ENCODE measurements around the gene HDAC8.
"Not testable (repeated sequence)": the region's sequence is repeated elsewhere in the genome, so short reads cannot be mapped to it uniquely, and the experiment has no call there.

HDAC8 gene

DNA sequence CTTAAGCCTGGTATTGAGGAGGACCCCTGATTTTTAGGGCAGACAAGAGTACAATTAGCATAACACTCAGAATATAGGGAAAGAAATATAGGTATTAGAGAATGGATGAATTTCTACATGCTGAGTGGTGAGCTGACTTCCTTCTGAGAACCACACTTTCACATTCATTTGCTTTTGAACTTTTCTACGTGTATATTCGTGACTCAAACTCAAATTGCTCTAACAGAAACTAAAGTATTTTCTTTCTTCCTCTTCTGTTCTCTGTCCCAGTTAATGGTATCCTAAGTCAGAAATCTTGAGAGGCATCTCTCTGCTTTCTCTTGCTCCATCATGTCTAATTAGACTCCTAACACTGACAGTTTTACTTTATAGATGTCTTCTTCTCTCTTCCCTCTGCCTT lies 163.8 kb downstream of the HDAC8 start:
- no peaks in the 10 kb centered on the region for H3K4me1 Mint-ChIP-seq
- DNase-seq (ENCODE audit: low spot score in 2 of 2) (no peak), ATAC-seq (replicated peaks; ENCODE audit: extremely low read depth, poor library complexity, severe bottlenecking) (no peak)
- H3K4me3 Mint-ChIP-seq, result no peak overlapping the region
- H3K9me3 Mint-ChIP-seq, result no peaks in the 10 kb centered on the region
- peaks cover 2% of the 10 kb centered on the region for H3K36me3 Mint-ChIP-seq (ENCODE audit: insufficient read depth)
- H3K27ac Mint-ChIP-seq (ENCODE audit: low read depth), result no peak overlapping the region
- H3K27me3 Mint-ChIP-seq, result no peaks in the 10 kb centered on the region

DNA sequence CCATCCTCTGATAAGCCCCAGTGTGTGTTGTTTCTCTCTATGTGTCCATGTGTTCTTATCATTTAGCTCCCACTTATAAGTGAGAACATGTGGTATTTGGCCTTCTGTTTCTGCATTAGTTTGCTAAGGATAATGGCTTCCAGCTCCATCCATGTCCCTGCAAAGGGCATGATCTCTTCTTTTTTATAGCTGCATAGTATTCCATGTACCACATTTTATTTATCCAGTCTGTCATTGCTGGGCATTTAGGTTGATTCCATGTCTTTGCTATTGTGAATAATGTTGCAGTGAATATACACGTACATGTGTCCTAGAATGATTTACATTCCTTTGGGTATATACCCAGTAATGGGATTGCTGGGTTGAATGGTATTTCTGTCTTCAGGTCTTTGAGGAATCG lies 167.5 kb downstream of the HDAC8 start:
- not testable (repeated sequence) for H3K4me1 Mint-ChIP-seq; ATAC-seq (replicated peaks; ENCODE audit: extremely low read depth, poor library complexity, severe bottlenecking); H3K4me3 Mint-ChIP-seq; H3K36me3 Mint-ChIP-seq (ENCODE audit: insufficient read depth); H3K27me3 Mint-ChIP-seq; H3K27ac Mint-ChIP-seq (ENCODE audit: low read depth); H3K9me3 Mint-ChIP-seq; DNase-seq (ENCODE audit: low spot score in 2 of 2)

DNA sequence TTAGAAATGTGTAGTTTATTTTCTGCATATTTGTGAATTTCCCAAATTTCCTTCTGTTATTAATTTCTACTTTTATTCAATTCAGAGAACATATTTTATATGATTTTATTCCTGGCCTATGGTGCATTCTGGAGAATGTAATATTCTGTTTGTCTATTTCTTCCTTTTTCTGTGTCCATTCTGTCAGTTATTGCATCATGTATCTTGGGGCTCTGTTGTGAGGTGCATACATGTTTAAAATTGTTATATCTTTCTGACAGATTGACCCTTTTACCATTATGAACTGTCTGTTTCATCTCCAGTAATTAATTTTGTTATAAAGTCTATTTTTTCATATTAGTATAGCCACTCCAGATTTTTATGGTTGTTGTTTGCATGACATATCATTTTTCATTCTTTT lies 170.0 kb downstream of the HDAC8 start:
- peaks cover 5% of the 10 kb centered on the region for H3K36me3 Mint-ChIP-seq (ENCODE audit: insufficient read depth)
- ATAC-seq (replicated peaks; ENCODE audit: extremely low read depth, poor library complexity, severe bottlenecking) (no peak), DNase-seq (ENCODE audit: low spot score in 2 of 2) (no peak)
- no peak overlapping the region for H3K4me3 Mint-ChIP-seq
- no peaks in the 10 kb centered on the region for H3K4me1 Mint-ChIP-seq
- H3K9me3 Mint-ChIP-seq, result no peaks in the 10 kb centered on the region
- no peaks in the 10 kb centered on the region for H3K27me3 Mint-ChIP-seq
- H3K27ac Mint-ChIP-seq (ENCODE audit: low read depth), result no peak overlapping the region

DNA sequence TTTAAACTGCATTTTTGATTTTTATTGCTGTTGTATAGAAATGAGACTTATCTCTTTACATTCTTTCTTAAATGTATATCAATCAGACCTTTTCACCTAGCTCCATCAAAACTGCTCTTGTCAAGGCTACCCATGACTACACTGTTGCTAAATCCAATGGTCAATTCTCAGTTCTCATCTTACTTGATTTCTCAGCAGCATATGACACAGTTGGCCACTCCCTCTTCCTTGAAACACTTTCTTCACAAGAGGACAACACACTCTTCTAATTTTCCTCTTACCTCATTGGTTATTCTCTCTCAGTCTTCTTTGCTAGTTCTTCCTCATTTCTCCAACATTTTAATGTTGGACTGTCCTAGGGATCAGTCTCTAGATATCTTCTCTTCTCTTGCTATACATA lies 172.8 kb downstream of the HDAC8 start:
- no peaks in the 10 kb centered on the region for H3K27me3 Mint-ChIP-seq
- no peaks in the 10 kb centered on the region for H3K4me1 Mint-ChIP-seq
- no peaks in the 10 kb centered on the region for H3K9me3 Mint-ChIP-seq
- peaks cover 3% of the 10 kb centered on the region for H3K36me3 Mint-ChIP-seq (ENCODE audit: insufficient read depth)
- ATAC-seq (replicated peaks; ENCODE audit: extremely low read depth, poor library complexity, severe bottlenecking) (no peak), DNase-seq (ENCODE audit: low spot score in 2 of 2) (no peak)
- H3K4me3 Mint-ChIP-seq, result no peak overlapping the region
- H3K27ac Mint-ChIP-seq (ENCODE audit: low read depth), result no peak overlapping the region

DNA sequence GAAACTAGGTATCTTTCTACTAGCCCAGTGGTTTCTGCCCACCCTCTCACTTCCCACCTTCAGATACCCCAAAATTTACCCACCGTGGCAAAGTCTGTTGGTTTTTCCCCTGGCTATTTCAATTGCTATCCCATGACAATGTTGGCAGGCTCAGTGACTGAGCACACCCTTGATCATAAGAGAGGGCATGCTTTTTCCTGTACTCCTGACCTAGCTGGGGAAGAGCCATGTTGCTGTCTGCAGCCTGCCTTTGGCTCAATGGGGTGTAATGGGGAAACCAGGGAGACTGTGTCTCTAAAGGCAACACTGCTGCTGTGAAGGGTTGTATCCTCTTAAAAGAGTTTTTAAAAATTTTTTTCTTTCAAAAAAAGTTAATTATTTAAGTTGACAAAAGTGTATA lies 176.5 kb downstream of the HDAC8 start:
- Mint-ChIP-seq H3K4me1 (no peaks in the 10 kb centered on the region), H3K9me3 (no peaks in the 10 kb centered on the region), H3K27me3 (no peaks in the 10 kb centered on the region), H3K27ac (ENCODE audit: low read depth) (no peak overlapping the region), H3K36me3 (ENCODE audit: insufficient read depth) (peaks cover 3% of the 10 kb centered on the region), H3K4me3 (no peak overlapping the region)
- ATAC-seq (replicated peaks; ENCODE audit: extremely low read depth, poor library complexity, severe bottlenecking), result no peak
- no peak for DNase-seq (ENCODE audit: low spot score in 2 of 2)

DNA sequence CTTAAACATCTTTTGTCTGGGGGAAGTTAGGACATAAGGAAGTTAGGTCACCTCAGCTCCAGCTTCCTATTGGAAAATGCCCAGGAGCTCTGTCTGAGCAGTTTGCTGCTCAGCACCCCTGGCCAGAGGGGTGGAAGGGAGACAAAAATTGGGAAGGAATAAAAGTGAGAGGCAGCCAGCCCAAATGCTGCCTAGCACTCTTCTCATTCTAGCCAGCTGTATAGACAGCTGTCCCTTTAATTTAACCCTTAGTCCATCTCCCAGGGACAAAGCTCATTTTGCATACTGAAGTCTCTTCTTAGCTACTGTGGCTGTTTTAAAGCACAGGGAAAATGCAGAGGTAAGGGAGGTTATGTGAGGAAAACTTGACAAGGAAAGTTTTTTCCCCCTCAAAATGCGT lies 177.4 kb downstream of the HDAC8 start:
- Mint-ChIP-seq H3K4me3 (no peak overlapping the region), H3K27ac (ENCODE audit: low read depth) (no peak overlapping the region), H3K9me3 (no peaks in the 10 kb centered on the region), H3K36me3 (ENCODE audit: insufficient read depth) (peaks cover under 1% of the 10 kb centered on the region), H3K4me1 (no peaks in the 10 kb centered on the region), H3K27me3 (no peaks in the 10 kb centered on the region)
- ATAC-seq (replicated peaks; ENCODE audit: extremely low read depth, poor library complexity, severe bottlenecking) (no peak), DNase-seq (ENCODE audit: low spot score in 2 of 2) (no peak)

DNA sequence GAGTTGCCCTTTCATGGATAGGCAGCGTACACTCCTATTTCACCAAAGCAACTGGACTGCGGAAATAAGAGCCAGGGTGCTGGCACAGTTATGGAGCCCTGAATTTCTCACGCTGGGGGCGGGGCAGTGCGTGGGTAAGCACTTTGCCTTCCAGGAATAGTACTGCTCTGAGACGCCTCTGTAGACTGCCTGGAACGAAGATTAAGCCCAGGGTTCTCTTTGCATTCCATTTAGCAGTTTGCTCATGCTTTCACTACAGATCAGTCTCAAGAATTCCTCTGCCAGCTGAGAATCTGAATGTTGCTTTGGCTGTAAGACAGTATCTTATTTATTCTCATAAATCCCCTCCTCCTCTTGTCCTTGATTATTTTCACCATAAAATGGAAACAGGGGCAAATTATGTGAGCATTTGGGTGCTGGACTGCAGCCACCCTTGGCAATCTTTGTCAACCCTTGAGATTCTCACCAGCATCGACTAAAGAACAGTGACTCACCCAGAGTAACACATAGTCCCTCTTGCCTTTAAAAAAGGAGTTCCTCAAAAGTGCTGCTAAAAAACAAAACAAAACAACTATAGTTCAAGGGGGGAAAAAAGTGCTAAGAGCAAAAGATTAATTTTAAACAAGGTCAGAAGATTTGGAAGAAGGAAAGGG lies 178.0 kb downstream of the HDAC8 start:
- DNase-seq (ENCODE audit: low spot score in 2 of 2) (no peak), ATAC-seq (replicated peaks; ENCODE audit: extremely low read depth, poor library complexity, severe bottlenecking) (no peak)
- H3K4me3 Mint-ChIP-seq, result no peak overlapping the region
- H3K27me3 Mint-ChIP-seq, result no peaks in the 10 kb centered on the region
- no peak overlapping the region for H3K27ac Mint-ChIP-seq (ENCODE audit: low read depth)
- H3K9me3 Mint-ChIP-seq, result no peaks in the 10 kb centered on the region
- H3K4me1 Mint-ChIP-seq, result no peaks in the 10 kb centered on the region
- H3K36me3 Mint-ChIP-seq (ENCODE audit: insufficient read depth), result no peaks in the 10 kb centered on the region

DNA sequence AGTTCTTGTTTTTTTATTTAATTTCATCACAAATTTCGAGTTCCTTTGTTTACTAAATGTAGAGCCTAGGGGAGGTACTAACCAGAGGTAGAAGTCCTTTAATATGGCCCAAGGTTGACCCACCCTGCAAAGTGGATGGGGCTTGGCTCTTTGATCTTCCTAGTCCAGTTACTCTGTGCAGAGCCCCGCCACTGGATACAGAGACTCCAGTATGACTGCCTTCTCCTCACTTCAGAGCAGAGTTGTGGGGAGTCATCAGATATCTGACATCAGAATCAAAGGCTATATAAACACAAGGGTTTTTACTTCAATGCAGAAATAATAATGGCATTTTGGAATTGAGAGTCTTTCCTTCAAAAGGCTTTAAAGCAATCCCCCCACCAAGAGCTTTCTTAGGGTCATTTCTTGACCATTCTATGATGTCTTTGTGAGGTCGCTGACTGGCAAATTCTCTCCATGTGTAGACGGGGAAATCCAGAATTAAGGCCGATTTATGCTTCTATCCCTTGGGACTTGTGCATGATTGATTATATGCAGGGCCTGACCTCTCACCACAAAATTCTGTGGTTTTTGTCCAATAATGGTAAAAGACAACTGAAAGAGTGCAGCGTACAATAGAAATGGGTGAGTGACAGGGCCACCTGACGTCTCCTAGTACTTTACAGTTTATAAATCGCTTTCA lies 178.7 kb downstream of the HDAC8 start:
- Mint-ChIP-seq H3K36me3 (ENCODE audit: insufficient read depth) (no peaks in the 10 kb centered on the region), H3K9me3 (no peaks in the 10 kb centered on the region), H3K4me3 (no peak overlapping the region), H3K27me3 (no peaks in the 10 kb centered on the region), H3K4me1 (no peaks in the 10 kb centered on the region), H3K27ac (ENCODE audit: low read depth) (no peak overlapping the region)
- DNase-seq (ENCODE audit: low spot score in 2 of 2), result no peak
- no peak for ATAC-seq (replicated peaks; ENCODE audit: extremely low read depth, poor library complexity, severe bottlenecking)

DNA sequence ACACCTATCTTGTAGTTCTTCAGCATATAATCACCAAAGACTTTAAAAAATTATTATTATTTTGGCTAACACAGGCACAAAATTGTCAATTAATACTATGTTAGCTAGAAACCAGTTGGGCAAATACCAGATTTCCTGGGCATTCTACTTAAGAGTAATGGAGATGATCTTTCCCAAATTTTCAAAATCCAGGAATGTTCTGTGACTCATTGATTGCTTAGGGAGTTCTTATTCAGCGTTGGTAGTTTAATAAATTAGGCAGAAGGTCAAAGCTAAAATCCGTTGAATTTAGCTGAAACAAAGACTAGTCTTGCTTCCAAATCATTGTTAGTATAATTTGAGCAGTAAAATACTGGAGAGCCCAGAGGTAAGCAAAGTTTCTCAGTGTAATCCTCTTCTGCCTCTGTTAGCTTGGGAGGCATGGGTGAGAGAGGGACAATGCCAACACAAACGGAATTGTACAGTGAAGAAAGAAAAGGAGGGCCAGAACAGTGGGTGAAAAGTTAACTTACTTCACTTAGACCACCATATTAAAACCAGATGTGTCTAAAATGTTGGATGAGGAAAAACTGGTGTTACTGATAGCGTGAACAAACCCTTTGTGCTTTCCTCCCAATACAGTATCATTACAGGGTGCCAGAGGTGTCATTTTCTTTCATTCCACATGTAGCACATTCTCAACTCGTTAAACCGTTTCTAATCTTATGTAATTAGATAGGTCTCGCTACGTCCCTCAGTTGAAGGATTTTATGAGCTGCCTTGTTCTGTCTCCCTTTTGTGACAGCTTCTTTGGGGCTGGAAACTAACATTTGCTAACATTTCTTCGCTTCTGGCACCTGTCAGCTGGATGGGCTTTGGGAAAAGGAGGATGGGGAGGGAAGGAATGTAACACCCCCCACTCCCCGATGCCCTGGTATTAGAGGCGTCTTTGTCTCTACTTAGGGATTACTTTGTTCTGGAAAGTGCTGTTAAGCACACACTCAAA lies 179.5 kb downstream of the HDAC8 start:
- no peak overlapping the region for H3K27ac Mint-ChIP-seq (ENCODE audit: low read depth)

DNA sequence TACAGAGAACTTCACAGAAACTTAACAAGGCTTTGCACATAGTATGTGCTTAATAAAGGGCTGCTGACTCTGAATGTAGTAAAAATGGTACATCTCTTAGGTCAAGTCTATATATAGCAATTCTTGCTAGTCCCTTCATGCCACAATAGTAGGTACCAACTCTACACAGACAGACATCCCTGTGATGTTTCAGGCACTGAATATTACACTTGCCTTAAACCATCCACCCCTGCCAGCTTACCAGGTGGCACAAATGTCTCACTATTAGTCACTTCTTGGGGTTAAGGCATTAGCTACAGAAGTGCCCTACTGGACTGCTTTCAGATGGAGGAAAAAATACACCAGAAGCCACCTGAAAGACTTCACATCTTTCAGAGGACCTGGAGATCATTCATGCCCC lies 180.6 kb downstream of the HDAC8 start:
- Mint-ChIP-seq H3K4me3 (no peak overlapping the region), H3K9me3 (no peaks in the 10 kb centered on the region), H3K27me3 (no peaks in the 10 kb centered on the region), H3K27ac (ENCODE audit: low read depth) (no peak overlapping the region), H3K4me1 (no peaks in the 10 kb centered on the region), H3K36me3 (ENCODE audit: insufficient read depth) (no peaks in the 10 kb centered on the region)
- DNase-seq (ENCODE audit: low spot score in 2 of 2) (no peak), ATAC-seq (replicated peaks; ENCODE audit: extremely low read depth, poor library complexity, severe bottlenecking) (no peak)

More for the DNA sequence above, 179.5 kb downstream of the HDAC8 start:
- no peaks in the 10 kb centered on the region for H3K9me3 Mint-ChIP-seq
- DNase-seq (ENCODE audit: low spot score in 2 of 2), result no peak
- no peaks in the 10 kb centered on the region for H3K27me3 Mint-ChIP-seq
- no peak for ATAC-seq (replicated peaks; ENCODE audit: extremely low read depth, poor library complexity, severe bottlenecking)
- no peaks in the 10 kb centered on the region for H3K36me3 Mint-ChIP-seq (ENCODE audit: insufficient read depth)
- H3K4me1 Mint-ChIP-seq, result no peaks in the 10 kb centered on the region
- no peak overlapping the region for H3K4me3 Mint-ChIP-seq

DNA sequence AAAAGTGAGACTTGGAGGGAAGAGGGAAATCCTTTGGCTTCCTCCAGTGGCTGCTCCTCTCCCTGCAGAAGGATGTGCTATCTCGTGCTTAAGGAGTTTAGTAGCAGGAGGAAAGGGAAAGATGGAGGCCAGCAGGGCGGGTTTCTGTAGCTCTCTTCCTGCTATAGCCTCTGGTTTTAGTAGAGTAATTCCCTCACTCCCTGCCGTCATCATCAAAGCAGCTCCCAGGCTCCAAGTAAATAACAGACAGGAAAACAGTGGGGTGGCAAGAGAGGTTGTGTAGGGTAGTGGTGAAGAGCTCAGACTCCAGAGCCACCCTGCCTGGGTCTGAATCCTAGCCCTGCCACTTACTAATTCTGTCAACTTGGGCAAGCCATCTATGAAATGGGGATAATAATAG lies 185.4 kb downstream of the HDAC8 start:
- Mint-ChIP-seq H3K4me3 (no peak overlapping the region), H3K36me3 (ENCODE audit: insufficient read depth) (no peaks in the 10 kb centered on the region), H3K4me1 (no peaks in the 10 kb centered on the region), H3K27ac (ENCODE audit: low read depth) (no peak overlapping the region), H3K9me3 (no peaks in the 10 kb centered on the region), H3K27me3 (no peaks in the 10 kb centered on the region)
- ATAC-seq (replicated peaks; ENCODE audit: extremely low read depth, poor library complexity, severe bottlenecking) (no peak), DNase-seq (ENCODE audit: low spot score in 2 of 2) (no peak)

DNA sequence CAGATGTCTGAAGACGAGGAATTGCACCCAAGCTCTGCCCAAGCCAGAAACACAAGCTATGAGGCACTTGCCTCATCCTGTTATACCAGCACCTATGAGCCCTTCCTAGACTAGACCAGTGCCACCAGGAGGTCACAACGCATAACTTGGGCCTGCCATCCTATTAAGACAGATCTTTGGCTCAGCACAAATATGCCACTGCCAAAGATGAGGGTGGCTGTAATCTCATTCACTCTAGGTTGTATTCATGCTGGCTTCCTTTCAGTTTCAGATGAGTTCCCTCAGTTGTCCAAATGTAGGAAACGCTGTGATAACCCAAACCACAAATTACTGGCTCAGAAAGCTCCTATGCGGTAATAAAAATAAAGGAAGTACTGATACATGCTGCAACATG lies 190.4 kb downstream of the HDAC8 start:
- Mint-ChIP-seq H3K4me1 (no peaks in the 10 kb centered on the region), H3K9me3 (no peaks in the 10 kb centered on the region)

More for the DNA sequence above, 190.4 kb downstream of the HDAC8 start:
- DNase-seq (ENCODE audit: low spot score in 2 of 2) (no peak), ATAC-seq (replicated peaks; ENCODE audit: extremely low read depth, poor library complexity, severe bottlenecking) (no peak)
- Mint-ChIP-seq H3K27me3 (no peaks in the 10 kb centered on the region), H3K36me3 (ENCODE audit: insufficient read depth) (no peaks in the 10 kb centered on the region), H3K4me3 (no peak overlapping the region), H3K27ac (ENCODE audit: low read depth) (no peak overlapping the region)
